H9 (cell line): Measurements from ENCODE around the gene SMYD5. TPM values are rescaled to one million over a fixed set of nuclear protein-coding genes. Genes with fewer than 3 reads are reported as not detected.

Source experiments
- DNase-seq: peaks from one replicate; pipeline ENCODE4 v3.0.0-alpha.2; 2017
- H2AFZ ChIP-seq: one replicate; pipeline ENCODE4 v1.6.1; 2013; ENCODE audit warnings: mild to moderate bottlenecking, low read length, control low read depth, moderate library complexity
- H2AK5ac ChIP-seq: 2 replicates; pipeline ENCODE4 v1.6.1; 2013; ENCODE audit warnings: low read length, control low read depth, mixed read lengths; ENCODE audit not compliant: insufficient read length
- H2BK120ac ChIP-seq: one replicate; pipeline ENCODE4 v1.6.1; 2013; ENCODE audit warnings: low read depth, mild to moderate bottlenecking, low read length, control low read depth, inconsistent platforms; ENCODE audit not compliant: poor library complexity, severe bottlenecking
- H2BK12ac ChIP-seq: 2 replicates; pipeline ENCODE4 v1.6.1; 2013; ENCODE audit warnings: low read length, control low read depth, mixed read lengths, low read depth; ENCODE audit not compliant: insufficient read length
- H2BK15ac ChIP-seq: 2 replicates; pipeline ENCODE4 v1.6.1; 2013; ENCODE audit warnings: low read depth, low read length, control low read depth
- H2BK20ac ChIP-seq: one replicate; pipeline ENCODE4 v1.6.1; 2013; ENCODE audit warnings: low read depth, mild to moderate bottlenecking, low read length, control low read depth, inconsistent platforms; ENCODE audit not compliant: poor library complexity, severe bottlenecking
- H2BK5ac ChIP-seq: 2 replicates; pipeline ENCODE4 v1.6.1; 2013; ENCODE audit warnings: low read length, control low read depth, mixed read lengths; ENCODE audit not compliant: insufficient read length
- H3K14ac ChIP-seq: 2 replicates; pipeline ENCODE4 v1.6.1; 2013; ENCODE audit warnings: low read length, control low read depth; ENCODE audit not compliant: insufficient read depth
- H3K18ac ChIP-seq: 2 replicates; pipeline ENCODE4 v1.6.1; 2013; ENCODE audit warnings: low read depth, mild to moderate bottlenecking, mixed read lengths, low read length, control low read depth; ENCODE audit not compliant: insufficient read length
- H3K23ac ChIP-seq: 2 replicates; pipeline ENCODE4 v1.6.1; 2013; ENCODE audit warnings: low read length, control low read depth, mixed read lengths, low read depth; ENCODE audit not compliant: insufficient read length
- H3K23me2 ChIP-seq: 2 replicates; pipeline ENCODE4 v1.6.1; 2013; ENCODE audit warnings: low read depth, mild to moderate bottlenecking, mixed read lengths, low read length, control low read depth; ENCODE audit not compliant: insufficient read length, poor library complexity, severe bottlenecking
- H3K27ac ChIP-seq: 2 replicates; pipeline ENCODE4 v1.5.1; 2013; ENCODE audit warnings: low read length, control low read depth, mixed read lengths, low read depth; ENCODE audit not compliant: insufficient read length
- H3K27me3 ChIP-seq: 2 replicates; pipeline ENCODE4 v1.6.1; 2013; ENCODE audit warnings: low read length, control low read depth, inconsistent platforms; ENCODE audit not compliant: insufficient read depth
- H3K4ac ChIP-seq: 2 replicates; pipeline ENCODE4 v1.6.1; 2013; ENCODE audit warnings: low read depth, mild to moderate bottlenecking, control low read depth, inconsistent platforms, low read length, moderate library complexity
- H3K4me1 ChIP-seq: 2 replicates; pipeline ENCODE4 v1.6.1; 2013; ENCODE audit warnings: low read length, control low read depth, inconsistent platforms; ENCODE audit not compliant: insufficient read depth
- H3K4me2 ChIP-seq: 2 replicates; pipeline ENCODE4 v1.6.1; 2013; ENCODE audit warnings: low read length, control low read depth, mixed read lengths; ENCODE audit not compliant: insufficient read length, insufficient read depth
- H3K56ac ChIP-seq: 2 replicates; pipeline ENCODE4 v1.6.1; 2013; ENCODE audit warnings: low read depth, mild to moderate bottlenecking, mixed read lengths, low read length, control low read depth; ENCODE audit not compliant: insufficient read length
- H3K79me1 ChIP-seq: 2 replicates; pipeline ENCODE4 v1.6.1; 2013; ENCODE audit warnings: low read depth, mild to moderate bottlenecking, moderate library complexity, low read length, control low read depth, inconsistent platforms; ENCODE audit not compliant: insufficient read depth, poor library complexity, severe bottlenecking
- H3K79me2 ChIP-seq: 2 replicates; pipeline ENCODE4 v1.6.1; 2013; ENCODE audit warnings: low read length, control low read depth, inconsistent platforms; ENCODE audit not compliant: insufficient read depth
- H3K9ac ChIP-seq: 2 replicates; pipeline ENCODE4 v1.6.1; 2013; ENCODE audit warnings: low read length, control low read depth, mixed read lengths; ENCODE audit not compliant: insufficient read length; ENCODE audit errors: extremely low read depth
- H3K9me3 ChIP-seq: one replicate; pipeline ENCODE4 v1.6.1; 2013; ENCODE audit warnings: low read depth, low read length, inconsistent platforms; ENCODE audit not compliant: control insufficient read depth
- H3T11ph ChIP-seq: one replicate; pipeline ENCODE4 v1.6.1; 2013; ENCODE audit warnings: mild to moderate bottlenecking, low read length, control low read depth, inconsistent platforms
- H4K20me1 ChIP-seq: one replicate; pipeline ENCODE4 v1.6.1; 2013; ENCODE audit not compliant: control insufficient read depth, insufficient read length, insufficient read depth
- H4K5ac ChIP-seq: 2 replicates; pipeline ENCODE4 v1.6.1; 2013; ENCODE audit warnings: low read depth, mild to moderate bottlenecking, mixed read lengths, low read length, control low read depth; ENCODE audit not compliant: insufficient read length
- H4K8ac ChIP-seq: replicated peaks from 2 replicates; pipeline ENCODE4 v1.6.1; 2013; ENCODE audit warnings: low read length, control low read depth, mixed read lengths, low read depth; ENCODE audit not compliant: insufficient read length
- H4K91ac ChIP-seq: 2 replicates; pipeline ENCODE4 v1.6.1; 2013; ENCODE audit warnings: low read depth, mild to moderate bottlenecking, moderate library complexity, mixed read lengths, low read length, control low read depth; ENCODE audit not compliant: insufficient read length
- H3K27ac Mint-ChIP-seq, 3 experiments: 2 replicates in 2 of 3; 3 replicates in 1 of 3; pipeline ENCODE4 v1.8.0; 2020 to 2021; ENCODE audit warnings: mixed read lengths in 3 of 3, mild to moderate bottlenecking in 1 of 3, moderate library complexity in 1 of 3
- H3K27me3 Mint-ChIP-seq: 2 replicates; pipeline ENCODE4 v1.8.0; 2021; ENCODE audit warnings: low read depth, mild to moderate bottlenecking, moderate library complexity, mixed read lengths
- H3K36me3 Mint-ChIP-seq, 3 experiments: 2 replicates in 2 of 3; 3 replicates in 1 of 3; pipeline ENCODE4 v1.8.0; 2020 to 2021; ENCODE audit warnings: low read depth in 3 of 3, mixed read lengths in 3 of 3; ENCODE audit not compliant: insufficient read depth in 1 of 3
- H3K4me1 Mint-ChIP-seq, 2 experiments: 2 replicates each; pipeline ENCODE4 v1.8.0; 2020; ENCODE audit warnings: mixed read lengths in 2 of 2
- H3K4me3 Mint-ChIP-seq, 2 experiments: 2 replicates in 1 of 2; 3 replicates in 1 of 2; pipeline ENCODE4 v1.8.0; 2020 to 2021; ENCODE audit warnings: mild to moderate bottlenecking in 2 of 2, mixed read lengths in 2 of 2, moderate library complexity in 1 of 2
- H3K9me3 Mint-ChIP-seq, 2 experiments: 2 replicates in 1 of 2; 3 replicates in 1 of 2; pipeline ENCODE4 v1.8.0; 2020; ENCODE audit warnings: mild to moderate bottlenecking in 2 of 2, mixed read lengths in 2 of 2, moderate library complexity in 1 of 2
- CTCF ChIP-seq: fragments of 200-600 bp; sonication (generic); conservative IDR thresholded peaks from 3 replicates; pipeline ENCODE4 v1.8.0; 2021; ENCODE audit warnings: antibody characterized with exemption, mild to moderate bottlenecking
- WGBS: extraction: QIAGEN DNeasy Blood & Tissue Kit; methylation state at CpG from one replicate; pipeline ENCODE4 v1.1.7; 2013; ENCODE audit warnings: missing lambda C conversion rate, low lambda C conversion rate, mixed read lengths; ENCODE audit not compliant: insufficient read length; ENCODE audit errors: extremely low coverage; 5-methylcytosine and 5-hydroxymethylcytosine counted together
- total RNA-seq: library from RNA; stranded (reverse); gene quantifications from 2 replicates; pipeline ENCODE4 v1.2.1, GENCODE V29; 2021

The SMYD5 gene
- total RNA-seq, 1 experiment from 2014 or later = 45.2 TPM

GRCh38 chr2:73187549-73187948 lies 26.5 kb upstream of the SMYD5 start:
- H3K9me3 Mint-ChIP-seq = peaks cover 9% of the 10 kb centered on the region in 2 experiments; a peak in 4 of 5 replicates

More at GRCh38 chr2:73187549-73187948, 26.5 kb upstream of the SMYD5 start:
- no peak overlapping the region for H3K9ac ChIP-seq
- no peaks in the 10 kb centered on the region for H3K79me2 ChIP-seq
- peaks cover 12 to 14% of the 10 kb centered on the region in 2 experiments for H3K4me1 Mint-ChIP-seq
- no peak overlapping the region for H2BK15ac ChIP-seq
- no peak overlapping the region for H3K23ac ChIP-seq
- no peaks in the 10 kb centered on the region for H3K27me3 ChIP-seq
- peaks cover 0 to 3% (median 2%) of the 10 kb centered on the region in 3 experiments; a peak in 2 of 7 replicates for H3K36me3 Mint-ChIP-seq
- no peaks in the 10 kb centered on the region for H3K4me1 ChIP-seq
- no peak overlapping the region for H2BK5ac ChIP-seq
- WGBS = no CpG with 5 or more reads among the region's 2 CpGs
- no peaks in the 10 kb centered on the region for H3K79me1 ChIP-seq
- H3K27ac ChIP-seq = no peak overlapping the region
- H3K23me2 ChIP-seq = no peaks in the 10 kb centered on the region
- H4K8ac ChIP-seq = no peak overlapping the region
- H3K4me2 ChIP-seq = no peak overlapping the region
- H3K27ac Mint-ChIP-seq = no peak overlapping the region; a peak in 2 of 7 replicates
- no peak for TF ChIP-seq CTCF
- H4K20me1 ChIP-seq = no peaks in the 10 kb centered on the region
- no peak overlapping the region for H2AK5ac ChIP-seq
- no peak overlapping the region for H3T11ph ChIP-seq
- DNase-seq = no peak
- H3K18ac ChIP-seq = no peak overlapping the region
- no peak overlapping the region for H3K4ac ChIP-seq
- no peak overlapping the region for H4K91ac ChIP-seq
- no peak overlapping the region for H3K14ac ChIP-seq
- no peak overlapping the region for H2BK12ac ChIP-seq
- peaks cover 64% of the 10 kb centered on the region for H3K27me3 Mint-ChIP-seq
- no peaks in the 10 kb centered on the region for H3K9me3 ChIP-seq
- no peak overlapping the region for H2AFZ ChIP-seq
- no peak overlapping the region for H2BK20ac ChIP-seq
- no peak overlapping the region for H3K56ac ChIP-seq
- no peak overlapping the region for H3K4me3 Mint-ChIP-seq
- H2BK120ac ChIP-seq = no peak overlapping the region
- no peak overlapping the region for H4K5ac ChIP-seq
